ENCODE data around the gene NFE2L1.

DNA sequence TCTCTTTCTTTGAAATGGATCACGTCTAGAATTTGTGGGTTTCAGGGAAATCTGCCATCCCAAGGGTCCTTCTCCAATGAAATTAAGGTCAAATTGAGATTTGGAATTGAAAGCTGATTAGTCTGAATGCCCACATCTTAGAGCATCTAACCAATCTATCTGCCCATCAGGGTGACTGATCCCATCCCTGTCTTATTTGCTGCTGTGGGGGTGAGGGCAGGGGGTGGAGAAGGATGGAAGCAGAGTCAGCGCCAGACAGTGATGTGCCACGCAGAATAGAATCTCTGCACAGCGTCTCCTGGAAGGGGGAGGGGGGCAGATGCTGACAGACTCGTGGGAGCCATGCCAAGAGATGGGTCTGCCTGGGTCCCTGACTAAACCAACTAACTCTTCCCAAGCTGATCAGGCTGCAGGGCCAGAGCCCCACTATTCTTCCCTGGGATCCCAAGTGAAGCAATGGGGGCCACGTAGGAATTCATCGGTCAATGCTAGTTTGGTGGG lies 45.2 kb upstream of the NFE2L1 start:
- TF ChIP-seq, protein P1, sequence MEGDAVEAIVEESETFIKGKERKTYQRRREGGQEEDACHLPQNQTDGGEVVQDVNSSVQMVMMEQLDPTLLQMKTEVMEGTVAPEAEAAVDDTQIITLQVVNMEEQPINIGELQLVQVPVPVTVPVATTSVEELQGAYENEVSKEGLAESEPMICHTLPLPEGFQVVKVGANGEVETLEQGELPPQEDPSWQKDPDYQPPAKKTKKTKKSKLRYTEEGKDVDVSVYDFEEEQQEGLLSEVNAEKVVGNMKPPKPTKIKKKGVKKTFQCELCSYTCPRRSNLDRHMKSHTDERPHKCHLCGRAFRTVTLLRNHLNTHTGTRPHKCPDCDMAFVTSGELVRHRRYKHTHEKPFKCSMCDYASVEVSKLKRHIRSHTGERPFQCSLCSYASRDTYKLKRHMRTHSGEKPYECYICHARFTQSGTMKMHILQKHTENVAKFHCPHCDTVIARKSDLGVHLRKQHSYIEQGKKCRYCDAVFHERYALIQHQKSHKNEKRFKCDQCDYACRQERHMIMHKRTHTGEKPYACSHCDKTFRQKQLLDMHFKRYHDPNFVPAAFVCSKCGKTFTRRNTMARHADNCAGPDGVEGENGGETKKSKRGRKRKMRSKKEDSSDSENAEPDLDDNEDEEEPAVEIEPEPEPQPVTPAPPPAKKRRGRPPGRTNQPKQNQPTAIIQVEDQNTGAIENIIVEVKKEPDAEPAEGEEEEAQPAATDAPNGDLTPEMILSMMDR (IDR thresholded peaks at IDR 0.05), result no peak
- no peak for TF ChIP-seq POLR2A (IDR thresholded peaks at IDR 0.05; ENCODE audit: low read depth)
- no peak for TF ChIP-seq EP300 (IDR thresholded peaks at IDR 0.05)
- TF ChIP-seq POLR2AphosphoS5 (IDR thresholded peaks at IDR 0.05), result no peak
